PC-3 (cell line): ENCODE data around the gene HDHD5.

Experiments
- CTCF ChIP-seq: fragments of 300-600 bp; sonication (generic); conservative IDR thresholded peaks from 2 replicates; pipeline ENCODE4 v1.5.1; 2017; ENCODE audit warnings: antibody characterized with exemption, low read depth, mild to moderate bottlenecking, low read length
- EZH2 ChIP-seq: fragments of 300-600 bp; sonication (generic); IDR thresholded peaks from one replicate; pipeline ENCODE4 v1.6.1; 2017; ENCODE audit warnings: antibody characterized with exemption, mild to moderate bottlenecking, low read length; ENCODE audit not compliant: unreplicated experiment
- EZH2phosphoT487 ChIP-seq: fragments of 300-600 bp; sonication (generic); IDR thresholded peaks from 2 replicates; pipeline ENCODE4 v1.6.1; 2018; ENCODE audit warnings: mild to moderate bottlenecking, antibody characterized with exemption, low read length, borderline replicate concordance

- TF ChIP-seq CTCF = no peak
- TF ChIP-seq EZH2 = no peak
- no peak for TF ChIP-seq EZH2phosphoT487
These were observed 1.4 kb downstream of the HDHD5 start for GRCh38 chr22:17157714-17158113.
